ENCODE data around the gene RNF208.

Gene RNF208

DNA sequence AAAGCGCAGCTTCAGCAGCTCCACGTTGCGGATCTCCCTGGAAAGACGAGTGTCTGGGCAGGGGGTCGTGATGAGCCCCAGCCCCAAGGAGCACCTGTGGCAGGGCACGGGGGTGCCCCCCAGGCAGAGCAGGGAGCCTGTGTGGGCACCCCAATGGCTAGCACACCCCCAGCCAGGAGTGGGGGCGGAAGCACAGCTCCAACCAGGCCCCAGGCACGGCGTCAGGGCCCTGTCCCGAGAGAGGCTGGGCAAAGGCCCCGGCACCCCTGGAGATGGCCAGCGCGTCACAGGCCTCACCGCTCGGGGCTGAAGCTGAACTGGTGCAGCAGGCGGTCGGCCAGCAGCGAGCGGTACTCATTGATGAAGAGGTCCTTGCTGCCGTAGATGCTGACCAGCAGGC lies 41.5 kb downstream of the RNF208 start:
- Histone ChIP-seq H3K79me2 (ENCODE audit: insufficient read depth, low read length) (no peaks in the 10 kb centered on the region), H3K4me2 (ENCODE audit: low read length) (no peak overlapping the region), H3K36me3 (ENCODE audit: insufficient read depth, low read length) (peaks cover 41% of the 10 kb centered on the region), H3K9me2 (ENCODE audit: low read depth, low read length) (no peaks in the 10 kb centered on the region), H3K27ac (ENCODE audit: low read depth, low read length, poor library complexity, severe bottlenecking) (no peak overlapping the region), H4K20me1 (ENCODE audit: insufficient read depth, low read length) (no peaks in the 10 kb centered on the region), H3K27me3 (ENCODE audit: insufficient read depth, low read length) (no peaks in the 10 kb centered on the region), H3K9me3 (ENCODE audit: low read length) (no peaks in the 10 kb centered on the region), H3F3A (ENCODE audit: insufficient read depth, low read length) (peaks cover 4% of the 10 kb centered on the region; the same call in 1 of the 2 replicates), H2AFZ (ENCODE audit: low read length) (no peak overlapping the region), H3K9ac (ENCODE audit: low read length) (no peak overlapping the region), H3K4me3 (ENCODE audit: low read depth, low read length, poor library complexity, severe bottlenecking) (no peak overlapping the region), H3K4me1 (ENCODE audit: insufficient read depth, low read length, severe bottlenecking) (no peaks in the 10 kb centered on the region)
- TF ChIP-seq, protein P1, sequence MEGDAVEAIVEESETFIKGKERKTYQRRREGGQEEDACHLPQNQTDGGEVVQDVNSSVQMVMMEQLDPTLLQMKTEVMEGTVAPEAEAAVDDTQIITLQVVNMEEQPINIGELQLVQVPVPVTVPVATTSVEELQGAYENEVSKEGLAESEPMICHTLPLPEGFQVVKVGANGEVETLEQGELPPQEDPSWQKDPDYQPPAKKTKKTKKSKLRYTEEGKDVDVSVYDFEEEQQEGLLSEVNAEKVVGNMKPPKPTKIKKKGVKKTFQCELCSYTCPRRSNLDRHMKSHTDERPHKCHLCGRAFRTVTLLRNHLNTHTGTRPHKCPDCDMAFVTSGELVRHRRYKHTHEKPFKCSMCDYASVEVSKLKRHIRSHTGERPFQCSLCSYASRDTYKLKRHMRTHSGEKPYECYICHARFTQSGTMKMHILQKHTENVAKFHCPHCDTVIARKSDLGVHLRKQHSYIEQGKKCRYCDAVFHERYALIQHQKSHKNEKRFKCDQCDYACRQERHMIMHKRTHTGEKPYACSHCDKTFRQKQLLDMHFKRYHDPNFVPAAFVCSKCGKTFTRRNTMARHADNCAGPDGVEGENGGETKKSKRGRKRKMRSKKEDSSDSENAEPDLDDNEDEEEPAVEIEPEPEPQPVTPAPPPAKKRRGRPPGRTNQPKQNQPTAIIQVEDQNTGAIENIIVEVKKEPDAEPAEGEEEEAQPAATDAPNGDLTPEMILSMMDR (IDR thresholded peaks at IDR 0.05; ENCODE audit: low read length), result no peak
- no peak for TF ChIP-seq EZH2 (IDR thresholded peaks at IDR 0.05; ENCODE audit: borderline replicate concordance, low read length)

DNA sequence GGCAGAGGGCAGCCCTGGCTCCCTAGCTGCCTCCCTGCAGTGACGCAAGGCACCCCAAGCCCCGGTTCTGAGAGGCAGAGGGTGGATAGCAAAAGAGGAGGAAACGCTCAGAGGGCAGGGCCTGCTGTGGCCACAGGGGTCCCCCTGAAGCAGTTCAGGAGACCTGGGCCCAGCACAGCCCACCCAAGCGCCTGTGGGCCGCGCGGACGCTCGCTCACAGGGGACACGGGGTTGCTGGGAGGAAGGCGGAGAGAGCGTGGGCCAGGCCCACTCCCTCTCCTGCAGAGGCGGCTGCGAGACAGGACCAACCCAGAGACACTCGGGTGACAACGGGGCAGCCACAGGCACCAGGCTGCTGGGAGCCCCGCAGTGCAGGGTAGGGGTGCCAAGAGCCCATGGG lies 42.3 kb downstream of the RNF208 start:
- Histone ChIP-seq H3F3A (ENCODE audit: insufficient read depth, low read length) (peaks cover 4% of the 10 kb centered on the region; the same call in 1 of the 2 replicates), H3K9me2 (ENCODE audit: low read depth, low read length) (no peaks in the 10 kb centered on the region), H3K4me3 (ENCODE audit: low read depth, low read length, poor library complexity, severe bottlenecking) (no peak overlapping the region), H4K20me1 (ENCODE audit: insufficient read depth, low read length) (no peaks in the 10 kb centered on the region), H3K4me1 (ENCODE audit: insufficient read depth, low read length, severe bottlenecking) (peaks cover 6% of the 10 kb centered on the region), H3K79me2 (ENCODE audit: insufficient read depth, low read length) (no peaks in the 10 kb centered on the region), H3K27me3 (ENCODE audit: insufficient read depth, low read length) (no peaks in the 10 kb centered on the region), H3K36me3 (ENCODE audit: insufficient read depth, low read length) (peaks cover 41% of the 10 kb centered on the region), H2AFZ (ENCODE audit: low read length) (no peak overlapping the region), H3K9ac (ENCODE audit: low read length) (no peak overlapping the region), H3K9me3 (ENCODE audit: low read length) (no peaks in the 10 kb centered on the region), H3K27ac (ENCODE audit: low read depth, low read length, poor library complexity, severe bottlenecking) (no peak overlapping the region), H3K4me2 (ENCODE audit: low read length) (no peak overlapping the region)
- TF ChIP-seq EZH2 (IDR thresholded peaks at IDR 0.05; ENCODE audit: borderline replicate concordance, low read length), result no peak
- TF ChIP-seq, protein P1 (IDR thresholded peaks at IDR 0.05; ENCODE audit: low read length), result no peak

DNA sequence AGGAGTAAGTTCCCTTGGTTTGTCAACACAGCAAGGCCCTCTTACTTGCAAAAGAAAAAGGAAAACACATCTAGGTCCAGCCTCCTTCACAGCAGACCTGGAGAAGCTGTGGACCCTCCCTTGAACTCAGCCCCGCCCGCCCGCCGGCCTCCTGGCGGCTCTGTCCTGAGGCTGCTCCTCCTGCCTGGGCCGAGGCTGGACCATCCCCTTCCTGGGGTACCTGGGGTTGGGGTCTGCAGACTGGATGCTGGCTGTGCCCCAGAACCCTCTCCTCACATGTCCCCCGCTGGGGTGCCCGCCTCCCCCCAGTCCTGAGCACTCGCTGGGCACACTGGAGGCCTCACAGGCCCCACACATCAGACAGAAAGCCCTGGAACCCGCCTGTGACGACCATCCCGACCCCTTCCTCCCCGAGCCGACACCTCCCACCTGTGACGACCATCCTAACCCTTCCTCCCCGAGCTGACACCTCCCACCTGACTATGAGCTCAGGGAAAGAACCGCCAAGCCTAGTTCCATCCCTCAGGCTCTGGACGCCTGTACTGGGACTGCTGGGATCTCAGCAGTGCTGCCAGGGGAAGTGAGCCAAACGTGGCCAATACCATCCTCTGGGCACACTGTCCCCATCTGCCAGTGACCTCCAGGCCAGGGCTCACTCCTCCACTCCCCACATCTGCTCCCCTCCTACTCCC lies 43.0 kb downstream of the RNF208 start:
- Histone ChIP-seq H3K27ac (ENCODE audit: low read depth, low read length, poor library complexity, severe bottlenecking) (no peak overlapping the region), H3K9me2 (ENCODE audit: low read depth, low read length) (no peaks in the 10 kb centered on the region), H3K4me3 (ENCODE audit: low read depth, low read length, poor library complexity, severe bottlenecking) (no peak overlapping the region), H2AFZ (ENCODE audit: low read length) (no peak overlapping the region), H3K27me3 (ENCODE audit: insufficient read depth, low read length) (0 out of 2 replicates have a peak, but pooled peaks cover 3% of the 10 kb centered on the region), H4K20me1 (ENCODE audit: insufficient read depth, low read length) (no peaks in the 10 kb centered on the region), H3K36me3 (ENCODE audit: insufficient read depth, low read length) (peaks cover 41% of the 10 kb centered on the region), H3K4me1 (ENCODE audit: insufficient read depth, low read length, severe bottlenecking) (peaks cover 11% of the 10 kb centered on the region), H3F3A (ENCODE audit: insufficient read depth, low read length) (peaks cover 4% of the 10 kb centered on the region; the same call in 1 of the 2 replicates), H3K9ac (ENCODE audit: low read length) (no peak overlapping the region), H3K4me2 (ENCODE audit: low read length) (no peak overlapping the region), H3K79me2 (ENCODE audit: insufficient read depth, low read length) (no peaks in the 10 kb centered on the region), H3K9me3 (ENCODE audit: low read length) (no peaks in the 10 kb centered on the region)
- no peak for TF ChIP-seq EZH2 (IDR thresholded peaks at IDR 0.05; ENCODE audit: borderline replicate concordance, low read length)
- TF ChIP-seq, protein P1 (IDR thresholded peaks at IDR 0.05; ENCODE audit: low read length), result no peak
